Activated T-helper 17 cell treated with anti-CD3 and anti-CD28 coated beads, Interleukin-2, amount 50 U/mL, for 72 hours (primary cell): ENCODE data around the gene CRACR2B. TPM values are rescaled to one million over a fixed set of nuclear protein-coding genes. Genes with fewer than 3 reads are reported as not detected.

Source experiments
- ATAC-seq: fragments of 150-1000 bp; cut with Tn5 transposase; replicated peaks from 2 replicates; pipeline ENCODE4 v1.10.0; 2021; ENCODE audit warnings: mild to moderate bottlenecking, moderate library complexity
- H3K27ac Mint-ChIP-seq: one replicate; pipeline ENCODE4 v1.8.0; 2022; ENCODE audit warnings: mixed read lengths
- H3K27me3 Mint-ChIP-seq: one replicate; pipeline ENCODE4 v1.8.0; 2022; ENCODE audit warnings: mixed read lengths
- H3K36me3 Mint-ChIP-seq: one replicate; pipeline ENCODE4 v1.8.0; 2022; ENCODE audit warnings: low read depth, mild to moderate bottlenecking, mixed read lengths
- H3K4me1 Mint-ChIP-seq: one replicate; pipeline ENCODE4 v1.8.0; 2022; ENCODE audit warnings: mixed read lengths
- H3K4me3 Mint-ChIP-seq: one replicate; pipeline ENCODE4 v1.8.0; 2022; ENCODE audit warnings: mild to moderate bottlenecking, mixed read lengths
- H3K9me3 Mint-ChIP-seq: one replicate; pipeline ENCODE4 v1.8.0; 2022; ENCODE audit warnings: mixed read lengths
- total RNA-seq, 2 donors: library from RNA; stranded (reverse); gene quantifications; one replicate each; pipeline ENCODE4 v1.2.3, GENCODE V29; 2022

CRACR2B gene
- 1 to 10 TPM; 1.4 to 1.9 TPM for total RNA-seq

DNA sequence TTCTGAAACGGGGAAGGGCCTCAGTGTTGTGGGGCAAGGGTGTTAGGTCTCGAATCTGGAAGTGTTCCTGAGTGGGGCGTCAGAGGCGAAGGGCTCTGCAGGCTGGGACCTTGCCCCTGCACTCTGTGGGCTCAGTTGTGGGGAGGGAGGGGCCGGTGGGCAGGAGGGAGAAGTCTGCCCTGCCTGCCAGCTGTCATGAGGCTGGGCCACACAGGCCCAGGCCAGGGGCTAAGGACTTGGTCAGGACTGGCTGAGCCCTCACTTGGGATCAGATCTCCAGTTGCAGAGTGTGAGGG lies at the start of gene CRACR2B:
TSS of gene CRACR2B (plus strand) at position 23 of the 296 bp plus-strand sequence. CDS start 689 bp downstream, outside the sequence.
- H3K36me3 Mint-ChIP-seq, result peaks cover 16% of the 10 kb centered on the region
- no peak within 1 kb of the TSS for H3K27ac Mint-ChIP-seq
- H3K9me3 Mint-ChIP-seq, result no peaks in the 10 kb centered on the region
- peaks cover 6% of the 10 kb centered on the region for H3K4me1 Mint-ChIP-seq
- H3K4me3 Mint-ChIP-seq, result peak within 1 kb of the TSS; percentile 65
- no peak for ATAC-seq
- H3K27me3 Mint-ChIP-seq, result peaks cover 7% of the 10 kb centered on the region

DNA sequence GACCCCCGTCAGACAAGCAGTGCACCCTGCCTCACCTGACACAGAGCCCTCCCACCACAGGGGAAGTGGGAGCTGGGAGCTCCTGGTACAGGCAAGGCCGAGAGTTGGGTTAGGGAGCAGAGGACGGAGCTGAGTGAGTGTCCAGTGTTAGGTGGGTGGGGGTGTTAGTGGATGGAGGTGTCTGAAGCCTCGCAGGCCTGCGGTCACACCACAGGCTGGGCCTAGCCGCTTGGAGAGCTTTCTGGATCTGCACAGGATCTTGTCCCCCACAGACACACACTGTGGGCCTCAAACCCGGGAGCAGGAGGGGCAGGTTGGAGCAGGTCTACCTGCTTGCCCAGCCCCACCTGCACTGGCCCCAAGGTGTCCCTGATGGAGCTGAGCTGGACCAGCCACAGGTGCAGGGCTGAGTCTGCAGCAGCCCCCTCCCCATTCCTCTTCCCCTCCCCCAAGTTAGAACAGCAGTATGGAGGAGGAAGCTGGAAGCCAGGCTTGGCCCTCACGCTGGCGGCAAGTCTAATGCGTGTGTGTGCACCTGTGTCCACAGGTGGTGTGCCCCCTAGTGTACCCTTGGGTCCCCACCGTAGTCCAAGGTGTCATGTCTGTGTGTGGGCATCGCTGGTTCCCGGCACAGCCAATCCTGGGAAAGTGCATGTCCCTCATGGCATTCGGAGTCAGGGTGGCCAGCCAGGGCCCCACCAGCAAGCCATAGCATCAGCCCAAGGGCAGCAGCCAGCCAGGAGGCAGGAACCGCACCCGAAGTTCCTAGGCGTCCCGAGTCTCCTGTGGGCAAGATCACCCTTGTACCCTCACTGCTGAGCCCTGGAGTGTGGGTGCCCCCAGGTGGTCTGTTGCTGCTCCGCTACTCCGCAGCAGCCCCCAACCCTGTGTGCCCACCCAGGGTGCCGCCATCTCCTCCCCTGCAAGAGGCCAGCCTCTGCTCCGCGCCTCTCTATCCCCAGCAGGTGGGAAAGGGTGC lies 48.5 kb upstream of the CRACR2B start:
- peak overlapping the region; percentile 27 for H3K4me3 Mint-ChIP-seq
- ATAC-seq, result no peak

DNA sequence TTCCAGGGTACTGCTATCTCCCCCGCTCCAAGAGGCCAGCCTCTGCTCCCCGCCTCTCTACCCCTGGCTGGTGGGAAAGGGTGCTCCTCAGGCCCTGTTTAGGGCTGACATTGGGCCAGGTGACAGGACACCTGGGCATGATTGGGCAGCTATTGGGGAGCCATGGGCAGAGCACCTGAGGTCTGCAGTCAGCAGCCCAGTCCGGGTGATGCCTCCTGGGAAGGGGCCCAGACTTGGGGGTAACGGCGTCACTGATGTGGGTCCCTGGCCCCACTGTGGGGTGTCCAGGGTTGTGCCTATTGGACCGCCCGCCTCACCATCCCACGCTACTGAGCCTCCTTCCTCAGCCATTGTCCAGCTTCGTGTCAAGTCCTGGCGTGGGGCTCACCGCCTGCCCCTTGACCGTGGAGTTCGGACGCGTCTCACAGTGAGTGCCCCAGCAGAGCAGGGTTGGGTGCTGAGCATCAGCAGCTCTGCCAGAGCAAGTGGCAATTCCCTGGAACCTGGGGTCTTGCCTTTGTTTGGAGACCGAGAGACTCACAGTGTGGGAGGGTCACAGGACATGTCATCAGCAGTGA lies 47.7 kb upstream of the CRACR2B start:
- Mint-ChIP-seq H3K4me1 (no peaks in the 10 kb centered on the region), H3K27ac (no peak overlapping the region), H3K4me3 (no peak overlapping the region), H3K27me3 (no peaks in the 10 kb centered on the region), H3K9me3 (no peaks in the 10 kb centered on the region), H3K36me3 (peaks cover 16% of the 10 kb centered on the region)
- no peak for ATAC-seq

More for the DNA sequence above, 48.5 kb upstream of the CRACR2B start:
- Mint-ChIP-seq H3K36me3 (peaks cover 20% of the 10 kb centered on the region), H3K9me3 (no peaks in the 10 kb centered on the region), H3K4me1 (no peaks in the 10 kb centered on the region), H3K27ac (no peak overlapping the region), H3K27me3 (no peaks in the 10 kb centered on the region)

DNA sequence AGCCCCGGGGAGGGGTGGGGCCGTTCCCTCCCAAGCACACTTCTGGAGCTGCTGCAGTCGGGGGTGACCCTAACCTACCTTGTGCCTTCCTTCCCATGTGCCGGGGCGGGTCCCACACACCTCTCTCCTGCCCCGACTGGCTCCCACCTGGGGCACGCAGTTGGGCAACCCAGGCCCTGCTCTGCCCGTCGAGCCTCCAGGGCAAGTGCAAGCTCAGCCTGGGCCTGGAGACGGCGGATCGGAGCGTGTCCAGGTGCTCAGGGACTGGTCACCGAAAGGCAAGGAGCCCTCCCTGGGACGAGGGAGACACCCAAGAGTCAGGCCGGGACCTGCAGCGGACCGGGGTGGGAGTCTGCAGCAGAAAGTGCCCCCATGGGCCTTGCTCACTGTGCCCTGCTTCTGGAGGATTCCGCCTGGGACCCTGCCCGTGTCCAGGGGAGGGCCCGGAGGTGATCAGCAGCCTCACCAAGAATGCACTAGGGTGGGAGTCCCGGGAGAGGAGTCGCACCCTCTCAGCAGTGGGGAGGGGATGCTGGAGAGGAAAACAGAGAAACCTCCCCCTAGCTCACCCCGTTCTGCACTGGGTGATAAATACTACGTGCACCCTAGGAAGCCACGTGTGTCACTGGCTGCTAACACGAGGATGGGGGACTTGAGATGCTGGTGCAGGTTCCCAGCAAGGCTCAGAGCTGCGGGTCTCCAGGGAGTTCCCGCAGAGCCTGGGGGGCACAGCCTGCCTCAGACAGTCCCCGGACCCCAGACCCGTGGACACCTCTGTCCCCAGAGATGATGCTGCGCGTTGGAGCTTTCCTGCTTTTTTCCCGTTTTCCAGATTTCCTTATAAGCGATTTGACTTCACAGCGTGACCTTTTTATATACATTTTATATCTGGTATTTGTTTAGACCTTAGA lies 45.2 kb upstream of the CRACR2B start:
- H3K27me3 Mint-ChIP-seq, result no peaks in the 10 kb centered on the region
- ATAC-seq, result no peak
- H3K4me3 Mint-ChIP-seq, result no peak overlapping the region
- no peaks in the 10 kb centered on the region for H3K4me1 Mint-ChIP-seq
- H3K9me3 Mint-ChIP-seq, result no peaks in the 10 kb centered on the region
- no peak overlapping the region for H3K27ac Mint-ChIP-seq
- peaks cover 6% of the 10 kb centered on the region for H3K36me3 Mint-ChIP-seq

DNA sequence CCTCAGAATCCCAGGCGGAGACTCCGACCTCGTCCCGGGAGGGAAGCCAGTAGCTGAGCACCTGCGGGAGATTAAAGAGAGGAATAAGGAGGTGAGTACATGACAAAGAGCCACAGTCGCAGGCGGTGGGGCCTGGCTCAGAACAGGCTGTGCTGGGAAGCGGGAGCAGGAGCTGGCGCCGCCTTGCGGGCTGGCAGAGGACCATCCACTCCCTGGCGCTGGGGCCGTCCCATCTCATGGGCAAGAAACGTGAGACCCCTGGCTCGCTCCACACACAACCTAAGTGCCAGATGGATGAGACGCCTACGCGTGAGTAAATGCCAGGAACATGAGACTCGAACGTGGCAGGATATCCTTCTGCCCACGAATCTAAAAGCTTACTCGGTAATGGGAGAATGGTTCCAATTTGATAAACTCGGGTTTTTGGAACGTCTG lies 44.1 kb upstream of the CRACR2B start:
- H3K27ac Mint-ChIP-seq, result no peak overlapping the region
- H3K36me3 Mint-ChIP-seq, result peaks cover 6% of the 10 kb centered on the region
- peak; percentile 75 for ATAC-seq
- no peaks in the 10 kb centered on the region for H3K9me3 Mint-ChIP-seq
- H3K4me1 Mint-ChIP-seq, result no peaks in the 10 kb centered on the region
- no peaks in the 10 kb centered on the region for H3K27me3 Mint-ChIP-seq
- no peak overlapping the region for H3K4me3 Mint-ChIP-seq

DNA sequence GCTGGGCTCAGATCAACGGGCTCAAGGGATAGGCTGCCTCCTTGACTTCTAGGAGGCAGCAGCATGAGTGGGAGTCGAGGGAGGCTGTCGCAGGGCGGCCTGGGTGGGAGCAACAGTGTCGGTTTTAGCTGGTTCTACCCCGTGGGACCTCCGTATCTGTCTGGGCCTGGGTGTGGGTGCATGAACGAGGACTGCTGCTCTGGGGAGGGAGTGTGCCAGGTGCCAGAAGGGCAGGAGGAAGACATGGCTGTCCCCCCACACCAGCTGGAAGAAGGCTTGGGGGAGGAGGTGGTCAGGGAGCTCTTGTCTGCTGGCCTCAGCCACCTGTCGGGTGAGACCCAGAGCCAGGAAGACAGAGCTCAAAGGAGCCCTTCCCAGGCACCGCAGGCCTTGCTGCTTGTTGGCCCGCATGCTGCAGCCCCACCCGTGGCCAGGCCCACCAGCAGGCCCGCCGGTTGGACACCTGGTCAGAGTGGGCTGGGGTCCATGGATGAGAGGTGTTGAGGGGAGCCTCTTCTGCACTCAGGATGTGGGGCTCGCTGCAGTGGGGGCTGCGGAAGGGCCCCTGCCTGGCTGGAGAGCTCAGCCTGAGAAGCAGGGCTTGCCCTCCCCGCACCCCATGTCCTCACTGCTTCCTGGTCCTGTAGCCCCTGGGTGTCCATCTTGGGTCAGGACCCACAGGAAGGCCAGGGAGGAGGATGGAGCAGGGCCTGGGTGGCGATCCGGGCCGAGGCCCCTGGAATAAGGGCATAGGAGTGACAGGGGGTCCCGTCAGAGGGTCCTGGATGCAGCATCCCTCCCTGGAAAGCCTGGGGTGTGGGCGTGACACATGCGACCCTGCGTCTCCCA lies 41.3 kb upstream of the CRACR2B start:
- Mint-ChIP-seq H3K4me1 (no peaks in the 10 kb centered on the region), H3K27me3 (no peaks in the 10 kb centered on the region), H3K4me3 (no peak overlapping the region), H3K9me3 (no peaks in the 10 kb centered on the region), H3K36me3 (peaks cover 11% of the 10 kb centered on the region), H3K27ac (peak overlapping the region; percentile 64)
- no peak for ATAC-seq

DNA sequence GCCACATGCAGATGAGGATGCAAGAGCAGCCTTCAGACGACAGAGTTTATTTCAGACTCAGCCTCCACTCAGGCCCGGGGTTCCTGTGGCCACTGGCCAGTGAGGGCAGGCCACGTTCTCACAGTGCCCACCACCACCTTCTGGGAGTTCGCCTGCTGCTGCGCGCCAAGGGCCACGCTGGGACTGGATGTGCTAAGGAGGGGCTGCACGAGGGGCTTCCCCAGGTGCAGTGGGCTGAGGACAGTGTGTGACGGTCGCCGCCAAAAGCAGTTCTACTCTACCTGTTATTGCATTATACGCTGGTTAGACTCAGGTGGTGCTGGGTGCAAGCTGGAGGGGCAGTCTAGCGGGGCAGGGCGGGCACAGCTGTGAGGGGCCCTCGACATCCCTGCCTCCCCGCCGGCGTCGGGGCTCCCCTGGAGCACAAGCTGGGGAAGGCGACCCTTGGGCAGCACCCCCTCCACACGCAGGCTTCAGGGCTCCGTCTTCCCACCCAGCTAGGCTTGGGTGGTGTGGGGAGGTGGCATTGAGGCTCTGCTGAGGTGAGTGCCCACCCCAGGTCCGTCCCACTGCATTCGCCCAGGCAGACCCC lies 40.5 kb upstream of the CRACR2B start:
- no peak for ATAC-seq

DNA sequence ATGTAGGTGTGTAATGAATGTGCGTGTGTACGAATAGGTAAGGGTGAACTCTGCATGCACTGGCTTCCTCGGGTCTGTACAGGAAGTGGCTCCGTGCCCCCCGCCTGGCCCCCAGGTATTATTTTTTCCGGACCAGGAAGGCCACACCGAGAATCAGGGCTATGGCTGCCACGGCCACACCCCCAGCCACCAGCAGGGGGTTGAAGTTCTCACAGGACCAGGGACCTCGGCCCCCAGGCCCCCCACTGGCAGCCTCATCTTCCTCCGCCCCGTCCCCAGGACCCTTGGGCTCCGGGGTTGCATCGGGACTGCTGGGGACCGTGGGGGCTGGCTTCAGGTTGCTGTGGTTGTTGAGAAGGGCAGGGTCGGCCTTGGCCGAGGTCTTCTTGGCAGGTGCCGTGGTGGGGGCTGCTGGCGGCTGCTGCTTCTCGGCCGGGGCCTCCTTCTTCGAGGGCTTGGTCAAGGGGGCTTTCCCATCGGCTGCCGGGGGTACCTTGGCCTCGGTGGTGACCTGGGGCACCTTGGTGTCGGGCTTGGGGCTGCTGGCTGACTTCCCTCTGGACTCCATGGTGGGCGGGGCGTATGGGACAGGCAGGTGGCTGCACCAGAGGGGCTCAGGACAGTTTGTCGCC lies 39.6 kb upstream of the CRACR2B start:
- Mint-ChIP-seq H3K36me3 (peaks cover 12% of the 10 kb centered on the region), H3K9me3 (no peaks in the 10 kb centered on the region), H3K27me3 (no peaks in the 10 kb centered on the region), H3K4me3 (no peak overlapping the region), H3K4me1 (no peaks in the 10 kb centered on the region), H3K27ac (no peak overlapping the region)
- ATAC-seq, result no peak

More for the DNA sequence above, 40.5 kb upstream of the CRACR2B start:
- Mint-ChIP-seq H3K9me3 (no peaks in the 10 kb centered on the region), H3K27ac (no peak overlapping the region), H3K4me1 (no peaks in the 10 kb centered on the region), H3K27me3 (no peaks in the 10 kb centered on the region), H3K36me3 (peaks cover 12% of the 10 kb centered on the region), H3K4me3 (no peak overlapping the region)

DNA sequence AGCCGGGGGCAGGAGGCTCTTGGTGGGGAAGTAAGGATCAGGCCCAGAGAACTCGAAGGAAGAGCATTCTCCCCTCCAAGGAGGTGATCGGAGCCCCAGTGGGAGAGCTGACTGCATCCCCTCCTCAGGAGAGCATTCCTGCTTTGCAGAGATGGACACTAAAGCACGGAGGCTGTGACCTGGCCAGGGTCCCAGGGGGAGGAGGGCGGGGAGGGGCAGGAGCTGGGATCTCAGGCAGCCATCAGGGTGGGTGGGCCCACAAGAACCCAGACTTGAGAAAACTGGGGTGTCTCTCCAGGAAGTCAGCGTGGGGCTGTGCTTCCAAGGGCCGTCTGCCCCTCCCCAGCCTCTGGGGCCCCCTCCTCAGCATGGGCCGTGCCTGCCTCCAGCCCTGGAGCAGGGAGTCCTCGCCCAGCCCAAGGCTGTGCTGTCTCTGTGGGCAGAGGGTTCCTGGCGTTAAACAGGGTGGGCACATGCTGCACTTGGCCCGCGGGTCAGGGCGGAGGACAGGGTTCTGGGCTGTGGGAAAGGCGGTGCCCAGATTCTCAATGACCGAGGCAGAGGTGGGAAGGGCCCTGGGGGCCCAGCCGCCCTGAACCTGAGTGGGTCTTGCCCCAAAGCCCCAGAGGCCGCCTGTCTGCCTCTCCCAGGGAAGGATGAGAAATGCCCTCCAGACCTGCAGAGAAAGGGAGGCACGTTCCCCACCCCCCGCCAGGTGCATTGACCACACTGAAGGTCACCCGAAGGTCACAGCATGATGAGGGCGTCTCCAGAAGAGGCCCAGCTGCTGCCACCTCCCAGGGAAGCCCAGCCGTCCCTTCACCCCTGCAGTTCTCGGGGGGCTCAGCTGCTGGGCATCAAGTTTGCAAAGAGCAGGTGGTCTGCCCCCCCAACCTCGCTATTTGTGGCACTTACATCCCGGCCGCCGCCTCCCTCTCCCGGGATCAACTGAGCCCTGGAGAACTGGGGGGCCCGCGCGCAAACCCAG lies 38.5 kb upstream of the CRACR2B start:
- H3K27me3 Mint-ChIP-seq, result no peaks in the 10 kb centered on the region
- H3K27ac Mint-ChIP-seq, result no peak overlapping the region
- no peak overlapping the region for H3K4me3 Mint-ChIP-seq
- no peaks in the 10 kb centered on the region for H3K9me3 Mint-ChIP-seq
- peak; percentile 8 for ATAC-seq
- H3K4me1 Mint-ChIP-seq, result no peaks in the 10 kb centered on the region
- H3K36me3 Mint-ChIP-seq, result peaks cover 17% of the 10 kb centered on the region

DNA sequence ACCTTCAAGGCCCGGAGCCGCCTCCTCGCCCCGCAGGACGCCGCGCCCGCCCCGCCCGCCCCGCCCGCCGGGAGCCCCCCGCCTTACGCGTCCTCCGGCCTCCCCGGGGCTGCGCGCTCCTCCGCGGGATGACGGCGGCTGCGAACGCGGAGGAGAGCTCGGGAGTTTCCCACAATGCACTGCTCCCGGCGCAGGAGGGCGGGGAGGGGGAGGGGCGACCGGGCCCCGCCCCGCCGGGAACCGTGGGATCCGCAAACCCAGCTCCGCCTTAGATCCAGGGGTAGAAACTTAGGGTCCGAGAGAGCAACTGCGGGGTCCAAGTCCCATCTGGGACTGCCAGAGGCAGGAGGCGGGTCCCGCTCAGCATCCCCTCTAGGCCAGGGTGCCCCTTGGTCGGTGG lies 37.8 kb upstream of the CRACR2B start, which contains the start of gene CEND1:
TSS of gene CEND1 (minus strand) at position 148 of the 400 bp plus-strand sequence. CDS start 1,514 bp downstream, outside the sequence.
- no peaks in the 10 kb centered on the region for H3K27me3 Mint-ChIP-seq
- peak; percentile 75 for ATAC-seq
- no peaks in the 10 kb centered on the region for H3K9me3 Mint-ChIP-seq
- H3K4me1 Mint-ChIP-seq, result no peaks in the 10 kb centered on the region
- no peak within 1 kb of the TSS for H3K27ac Mint-ChIP-seq
- H3K36me3 Mint-ChIP-seq, result peaks cover 18% of the 10 kb centered on the region
- no peak within 1 kb of the TSS for H3K4me3 Mint-ChIP-seq

DNA sequence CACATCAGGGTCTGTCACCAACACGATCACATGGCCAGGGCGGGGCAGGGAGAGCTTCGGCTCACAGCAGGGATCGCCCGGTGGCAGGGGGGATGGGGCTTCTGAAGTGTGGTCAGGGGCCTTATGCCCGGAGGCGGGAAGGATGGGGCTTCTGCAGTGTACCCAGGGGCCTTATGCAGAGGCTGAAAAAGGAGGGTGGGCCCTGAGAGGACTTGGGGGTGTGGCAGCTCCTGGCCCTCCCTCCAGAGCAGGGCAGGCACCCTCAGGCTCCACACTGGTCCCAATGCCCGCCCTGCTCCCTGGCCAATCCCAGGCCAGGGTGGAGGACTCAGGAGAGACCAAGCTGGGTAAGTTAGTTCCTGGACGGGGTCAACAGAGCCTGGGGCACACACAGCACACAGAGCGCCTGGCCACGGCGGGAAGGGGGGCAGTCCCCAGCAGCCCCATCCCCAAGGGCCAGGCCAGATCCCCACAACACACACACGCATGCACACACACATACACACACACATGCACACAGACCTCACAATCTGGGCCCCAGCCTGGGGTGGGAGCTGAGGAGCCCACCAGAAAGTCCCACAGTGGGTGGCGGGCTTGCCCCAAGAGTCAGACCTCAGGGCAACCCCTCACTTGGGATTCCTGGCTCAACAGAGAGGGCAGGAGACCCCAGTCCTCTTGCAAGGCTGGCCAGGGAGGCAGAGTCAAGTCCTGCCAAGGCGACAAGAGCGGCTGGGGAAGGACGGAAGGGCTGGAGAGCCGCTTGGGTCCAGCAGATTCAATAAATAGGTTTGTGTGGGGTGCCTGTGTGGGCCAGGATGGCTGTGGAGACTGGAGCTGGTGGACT lies 36.8 kb upstream of the CRACR2B start:
- no peak overlapping the region for H3K27ac Mint-ChIP-seq
- H3K27me3 Mint-ChIP-seq, result no peaks in the 10 kb centered on the region
- H3K4me3 Mint-ChIP-seq, result no peak overlapping the region
- H3K4me1 Mint-ChIP-seq, result no peaks in the 10 kb centered on the region
- no peaks in the 10 kb centered on the region for H3K9me3 Mint-ChIP-seq
- ATAC-seq, result no peak
- peaks cover 21% of the 10 kb centered on the region for H3K36me3 Mint-ChIP-seq
